ENCODE results near the gene CACNA2D3.

CACNA2D3 gene

GRCh38 chr3:54358316-54358715 is 236.0 kb downstream of the CACNA2D3 start:
- TF ChIP-seq CTCF (IDR thresholded peaks at IDR 0.05; ENCODE audit: insufficient read depth, missing control alignments) = no peak
- DNase-seq (ENCODE audit: insufficient read length, low spot score) (no peak), FAIRE-seq (no peak)

GRCh38 chr3:54358969-54359694 is 236.8 kb downstream of the CACNA2D3 start:
- no peak for DNase-seq (ENCODE audit: insufficient read length, low spot score)
- FAIRE-seq = no peak
- no peak for TF ChIP-seq CTCF (IDR thresholded peaks at IDR 0.05; ENCODE audit: insufficient read depth, missing control alignments)

GRCh38 chr3:54360320-54360719 is 238.0 kb downstream of the CACNA2D3 start:
- no peak for TF ChIP-seq CTCF (IDR thresholded peaks at IDR 0.05; ENCODE audit: insufficient read depth, missing control alignments)
- DNase-seq (ENCODE audit: insufficient read length, low spot score) (no peak), FAIRE-seq (no peak)

- no peak for TF ChIP-seq CTCF (IDR thresholded peaks at IDR 0.05; ENCODE audit: insufficient read depth, missing control alignments)
- DNase-seq (ENCODE audit: insufficient read length, low spot score) = no peak
- no peak for FAIRE-seq
These were observed 239.5 kb downstream of the CACNA2D3 start for GRCh38 chr3:54361746-54362283.

- FAIRE-seq (no peak), DNase-seq (ENCODE audit: insufficient read length, low spot score) (no peak)
- no peak for TF ChIP-seq CTCF (IDR thresholded peaks at IDR 0.05; ENCODE audit: insufficient read depth, missing control alignments)
These were observed 243.8 kb downstream of the CACNA2D3 start for GRCh38 chr3:54366007-54366750.

- DNase-seq (ENCODE audit: insufficient read length, low spot score) (no peak), FAIRE-seq (no peak)
These were observed 244.5 kb downstream of the CACNA2D3 start for GRCh38 chr3:54366839-54367238.

More at GRCh38 chr3:54366839-54367238, 244.5 kb downstream of the CACNA2D3 start:
- TF ChIP-seq CTCF (IDR thresholded peaks at IDR 0.05; ENCODE audit: insufficient read depth, missing control alignments) = no peak

Measured in D721Med (cell line).